Endothelial cell of umbilical vein (primary cell): ENCODE measurements around the gene FCMR.

ENCODE experiments used
- CTCF ChIP-seq, 2 donors: IDR thresholded peaks; 1 replicate in 1 of 2; 2 replicates in 1 of 2; pipeline ENCODE4 v1.5.1; 2011; ENCODE audit warnings: low read length in 2 of 2, mild to moderate bottlenecking in 2 of 2, moderate library complexity in 2 of 2, control low read depth in 1 of 2, inconsistent platforms in 1 of 2, low read depth in 1 of 2; ENCODE audit not compliant: insufficient read depth in 1 of 2; ENCODE audit errors: extremely low read depth in 1 of 2
- EZH2 ChIP-seq: IDR thresholded peaks from 2 replicates; pipeline ENCODE4 v1.6.1; 2012; ENCODE audit warnings: borderline replicate concordance, low read depth, mild to moderate bottlenecking, moderate library complexity, low read length, inconsistent platforms; ENCODE audit not compliant: severe bottlenecking
- FOS ChIP-seq: IDR thresholded peaks from 2 replicates; pipeline ENCODE4 v1.6.1; 2011; ENCODE audit warnings: mild to moderate bottlenecking, low read length, moderate library complexity, borderline replicate concordance; ENCODE audit not compliant: insufficient read depth
- GATA2 ChIP-seq: IDR thresholded peaks from 2 replicates; pipeline ENCODE4 v1.7.0; 2011; ENCODE audit warnings: low read depth, mild to moderate bottlenecking, moderate library complexity, mixed read lengths, low read length; ENCODE audit not compliant: insufficient read length, insufficient read depth
- JUN ChIP-seq: IDR thresholded peaks from 2 replicates; pipeline ENCODE4 v1.6.1; 2011; ENCODE audit warnings: borderline replicate concordance, low read depth; ENCODE audit not compliant: insufficient read length, insufficient read depth
- MAX ChIP-seq: IDR thresholded peaks from 2 replicates; pipeline ENCODE4 v1.6.1; 2011; ENCODE audit not compliant: insufficient read depth, insufficient read length
- MYC ChIP-seq: IDR thresholded peaks from one replicate; pipeline ENCODE4 v1.6.1; 2011; ENCODE audit warnings: mild to moderate bottlenecking, low read depth, low read length
- POLR2A ChIP-seq: IDR thresholded peaks from 2 replicates; pipeline ENCODE4 v1.6.1; 2012; ENCODE audit warnings: low read depth, mild to moderate bottlenecking, control low read depth, low read length
- POLR2AphosphoS5 ChIP-seq: IDR thresholded peaks from 2 replicates; pipeline ENCODE4 v1.6.1; 2012; ENCODE audit warnings: low read depth, mild to moderate bottlenecking, control low read depth, low read length, moderate library complexity; ENCODE audit not compliant: insufficient read depth

GRCh38 chr1:206970446-206970845, 48.7 kb upstream of the FCMR start, which contains the start of gene FCAMR:
- TF ChIP-seq POLR2AphosphoS5 (no peak), CTCF (IDR thresholded peaks at IDR 0.05; ENCODE audit: extremely low read depth in 1 of 2, insufficient read depth in 1 of 2, low read depth in 1 of 2, low read length in 2 of 2) (no peak), POLR2A (no peak), MAX (no peak), FOS (no peak), MYC (no peak), EZH2 (no peak), JUN (no peak), GATA2 (no peak)
